ENCODE data around the gene BRICD5.

The BRICD5 gene

GRCh38 chr16:2234813-2235170, 24.1 kb upstream of the BRICD5 start:
- Histone ChIP-seq H3K9me3 (ENCODE audit: low read length) (no peaks in the 10 kb centered on the region), H3K27me3 (ENCODE audit: insufficient read depth, low read length) (no peaks in the 10 kb centered on the region), H3K36me3 (ENCODE audit: insufficient read depth, low read length) (peaks cover 71% of the 10 kb centered on the region), H3K4me1 (ENCODE audit: insufficient read depth, low read length) (no peaks in the 10 kb centered on the region), H2AFZ (ENCODE audit: low read depth, low read length) (no peak overlapping the region), H3K4me3 (ENCODE audit: low read length) (no peak overlapping the region)

DNA sequence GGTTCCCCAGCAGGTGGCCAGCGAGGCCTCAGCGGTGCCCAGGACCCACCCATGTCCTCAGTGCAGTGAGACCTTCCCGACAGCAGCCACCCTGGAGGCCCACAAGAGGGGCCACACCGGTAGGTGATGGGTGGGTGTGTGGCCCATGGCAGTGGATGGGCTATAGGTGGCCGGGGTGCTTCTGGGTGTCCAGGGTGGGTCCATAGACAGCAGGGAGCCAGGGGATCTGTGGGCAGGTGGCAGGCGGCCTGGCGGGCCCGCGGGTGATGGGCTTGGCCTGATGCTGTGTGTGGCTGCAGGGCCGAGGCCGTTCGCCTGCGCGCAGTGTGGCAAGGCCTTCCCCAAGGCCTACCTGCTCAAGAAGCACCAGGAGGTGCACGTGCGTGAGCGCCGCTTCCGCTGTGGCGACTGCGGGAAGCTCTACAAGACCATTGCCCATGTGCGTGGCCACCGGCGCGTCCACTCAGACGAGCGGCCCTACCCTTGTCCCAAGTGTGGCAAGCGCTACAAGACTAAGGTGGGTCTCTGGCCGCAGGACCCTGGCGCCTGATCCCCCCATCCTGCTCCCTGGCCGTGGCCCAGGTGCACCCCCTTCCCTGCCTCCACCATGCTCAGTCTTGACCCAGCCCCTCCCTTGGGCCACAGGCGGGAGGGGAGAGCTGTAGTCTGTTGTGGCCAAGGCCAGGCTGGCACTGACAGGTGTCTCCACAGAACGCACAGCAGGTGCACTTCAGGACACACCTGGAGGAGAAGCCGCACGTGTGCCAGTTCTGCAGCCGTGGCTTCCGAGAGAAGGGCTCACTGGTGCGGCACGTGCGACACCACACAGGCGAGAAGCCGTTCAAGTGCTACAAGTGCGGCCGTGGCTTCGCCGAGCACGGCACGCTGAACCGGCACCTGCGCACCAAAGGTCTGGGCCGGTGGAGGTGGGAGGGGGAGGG, 23.5 kb upstream of the BRICD5 start:
- peaks cover 71% of the 10 kb centered on the region for H3K36me3 ChIP-seq (ENCODE audit: insufficient read depth, low read length)

DNA sequence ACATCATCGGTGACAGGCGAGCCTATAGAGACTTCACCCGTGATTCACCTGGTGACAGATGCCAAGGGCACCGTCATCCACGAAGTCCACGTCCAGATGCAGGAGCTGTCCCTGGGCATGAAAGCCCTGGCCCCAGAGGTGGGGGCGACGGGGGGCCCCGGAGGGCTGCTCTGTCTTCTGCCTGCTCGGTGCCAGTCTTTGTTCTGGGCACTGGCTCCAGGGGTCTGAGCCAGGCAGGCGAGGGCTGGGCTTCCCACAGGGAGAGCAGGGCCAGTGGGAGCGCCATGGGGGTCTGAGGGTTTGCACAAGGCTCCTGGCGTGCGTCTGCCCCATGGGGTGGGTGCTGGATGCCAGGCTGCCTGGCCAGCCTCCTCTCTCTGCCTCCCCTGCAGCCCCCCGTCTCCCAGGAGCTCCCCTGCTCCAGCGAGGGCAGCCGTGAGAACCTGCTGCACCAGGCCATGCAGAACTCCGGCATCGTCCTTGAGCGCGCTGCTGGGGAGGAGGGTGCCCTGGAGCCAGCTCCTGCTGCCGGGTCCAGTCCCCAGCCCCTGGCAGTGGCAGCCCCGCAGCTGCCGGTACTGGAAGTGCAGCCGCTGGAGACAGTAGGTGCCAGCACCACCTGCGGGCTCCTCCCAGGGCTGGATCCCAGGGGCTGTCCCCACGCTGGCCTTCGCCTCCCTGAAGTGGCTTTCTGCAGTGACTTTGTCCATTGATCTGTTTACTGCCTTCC, 22.5 kb upstream of the BRICD5 start:
- H3K36me3 ChIP-seq (ENCODE audit: insufficient read depth, low read length) = peaks cover 74% of the 10 kb centered on the region

More for the DNA sequence above, 23.5 kb upstream of the BRICD5 start:
- no peaks in the 10 kb centered on the region for H3K4me1 ChIP-seq (ENCODE audit: insufficient read depth, low read length)
- H3K4me3 ChIP-seq (ENCODE audit: low read length) = no peak overlapping the region
- H3K9me3 ChIP-seq (ENCODE audit: low read length) = no peaks in the 10 kb centered on the region
- no peaks in the 10 kb centered on the region for H3K27me3 ChIP-seq (ENCODE audit: insufficient read depth, low read length)
- no peak overlapping the region for H2AFZ ChIP-seq (ENCODE audit: low read depth, low read length)

GRCh38 chr16:2232094-2232990, 21.7 kb upstream of the BRICD5 start:
- Histone ChIP-seq H3K4me3 (ENCODE audit: low read length) (no peak overlapping the region), H3K36me3 (ENCODE audit: insufficient read depth, low read length) (peaks cover 76% of the 10 kb centered on the region), H3K27me3 (ENCODE audit: insufficient read depth, low read length) (no peaks in the 10 kb centered on the region), H3K9me3 (ENCODE audit: low read length) (no peaks in the 10 kb centered on the region), H3K4me1 (ENCODE audit: insufficient read depth, low read length) (no peaks in the 10 kb centered on the region), H2AFZ (ENCODE audit: low read depth, low read length) (no peak overlapping the region)

More for the DNA sequence above, 22.5 kb upstream of the BRICD5 start:
- Histone ChIP-seq H3K27me3 (ENCODE audit: insufficient read depth, low read length) (no peaks in the 10 kb centered on the region), H3K4me1 (ENCODE audit: insufficient read depth, low read length) (no peaks in the 10 kb centered on the region), H2AFZ (ENCODE audit: low read depth, low read length) (no peak overlapping the region), H3K4me3 (ENCODE audit: low read length) (no peak overlapping the region), H3K9me3 (ENCODE audit: low read length) (no peaks in the 10 kb centered on the region)

GRCh38 chr16:2231016-2231931, 20.6 kb upstream of the BRICD5 start:
- no peaks in the 10 kb centered on the region for H3K27me3 ChIP-seq (ENCODE audit: insufficient read depth, low read length)
- H3K4me3 ChIP-seq (ENCODE audit: low read length) = no peak overlapping the region
- peaks cover 85% of the 10 kb centered on the region for H3K36me3 ChIP-seq (ENCODE audit: insufficient read depth, low read length)
- no peak overlapping the region for H2AFZ ChIP-seq (ENCODE audit: low read depth, low read length)
- H3K4me1 ChIP-seq (ENCODE audit: insufficient read depth, low read length) = no peaks in the 10 kb centered on the region
- H3K9me3 ChIP-seq (ENCODE audit: low read length) = no peaks in the 10 kb centered on the region

GRCh38 chr16:2230376-2230775, 19.7 kb upstream of the BRICD5 start:
- H2AFZ ChIP-seq (ENCODE audit: low read depth, low read length) = no peak overlapping the region
- H3K4me3 ChIP-seq (ENCODE audit: low read length) = no peak overlapping the region
- no peaks in the 10 kb centered on the region for H3K4me1 ChIP-seq (ENCODE audit: insufficient read depth, low read length)
- no peaks in the 10 kb centered on the region for H3K9me3 ChIP-seq (ENCODE audit: low read length)
- H3K27me3 ChIP-seq (ENCODE audit: insufficient read depth, low read length) = no peaks in the 10 kb centered on the region
- H3K36me3 ChIP-seq (ENCODE audit: insufficient read depth, low read length) = peaks cover 82% of the 10 kb centered on the region

DNA sequence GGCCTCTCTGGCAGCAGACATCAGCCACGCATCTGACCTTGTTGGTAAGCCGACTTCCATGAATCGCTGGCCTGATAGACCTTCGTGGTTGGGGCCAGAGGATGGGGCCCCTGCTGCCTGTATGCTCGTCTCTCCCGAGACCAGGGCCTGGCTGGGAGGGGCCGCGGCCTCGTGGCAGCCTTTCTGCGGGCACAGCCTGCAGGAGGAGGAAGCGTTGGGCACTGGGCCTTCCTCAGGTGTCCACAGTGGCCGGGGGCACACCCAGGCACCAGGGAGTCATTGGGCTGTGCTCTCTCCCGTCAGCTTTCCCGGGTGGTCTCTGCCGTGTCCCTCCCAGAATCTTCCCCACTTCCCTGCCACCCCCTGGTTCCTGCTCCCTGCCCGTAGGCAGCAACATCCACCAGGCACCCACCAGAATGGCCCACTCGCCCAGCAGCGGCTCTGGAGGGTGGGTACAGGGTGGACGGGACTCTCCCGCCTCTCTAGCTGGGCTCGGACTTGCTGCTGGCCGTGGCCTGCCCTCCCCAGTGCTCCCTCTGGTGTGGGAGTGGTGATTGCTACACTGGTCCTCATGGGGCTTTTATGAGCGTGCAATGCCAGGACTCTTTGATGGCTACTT, 19.1 kb upstream of the BRICD5 start:
- Histone ChIP-seq H3K4me3 (ENCODE audit: low read length) (no peak overlapping the region), H3K27me3 (ENCODE audit: insufficient read depth, low read length) (no peaks in the 10 kb centered on the region), H3K4me1 (ENCODE audit: insufficient read depth, low read length) (peaks cover 4% of the 10 kb centered on the region), H3K9me3 (ENCODE audit: low read length) (no peaks in the 10 kb centered on the region), H2AFZ (ENCODE audit: low read depth, low read length) (no peak overlapping the region), H3K36me3 (ENCODE audit: insufficient read depth, low read length) (peaks cover 77% of the 10 kb centered on the region)

- H2AFZ ChIP-seq (ENCODE audit: low read depth, low read length) = no peak overlapping the region
- no peak overlapping the region for H3K4me3 ChIP-seq (ENCODE audit: low read length)
- peaks cover 70% of the 10 kb centered on the region for H3K36me3 ChIP-seq (ENCODE audit: insufficient read depth, low read length)
- no peaks in the 10 kb centered on the region for H3K27me3 ChIP-seq (ENCODE audit: insufficient read depth, low read length)
- H3K4me1 ChIP-seq (ENCODE audit: insufficient read depth, low read length) = peaks cover 11% of the 10 kb centered on the region
- H3K9me3 ChIP-seq (ENCODE audit: low read length) = no peaks in the 10 kb centered on the region
Measured at GRCh38 chr16:2229091-2229490, 18.4 kb upstream of the BRICD5 start.

DNA sequence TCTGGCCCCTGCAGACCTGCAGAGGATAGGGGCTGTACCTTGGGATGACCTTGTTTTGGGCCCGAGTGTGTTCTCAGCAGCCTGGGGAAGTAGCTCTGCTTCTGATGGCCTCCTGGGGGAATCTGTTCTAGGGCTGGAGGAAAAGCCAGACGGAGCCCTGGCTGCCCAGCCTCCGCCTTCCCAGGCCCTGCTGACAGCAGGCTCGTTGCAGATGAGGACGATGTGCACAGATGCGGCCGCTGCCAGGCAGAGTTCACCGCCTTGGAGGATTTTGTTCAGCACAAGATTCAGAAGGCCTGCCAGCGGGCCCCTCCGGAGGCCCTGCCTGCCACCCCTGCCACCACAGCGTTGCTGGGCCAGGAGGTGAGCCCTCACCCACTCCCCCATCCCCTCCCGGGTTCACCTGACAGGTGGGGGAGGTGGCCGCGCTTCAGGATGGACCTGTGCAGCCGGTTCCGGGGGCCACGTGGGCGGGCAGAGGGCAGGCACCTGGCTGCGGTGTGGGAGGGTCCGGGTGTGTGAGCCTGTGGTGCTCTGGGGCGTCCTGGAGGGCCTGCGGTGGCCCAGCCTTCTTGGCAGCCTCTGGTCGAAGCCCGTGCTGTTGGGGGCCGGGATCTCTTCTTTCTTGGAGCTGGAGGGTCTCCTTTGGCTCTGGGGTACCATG, 17.6 kb upstream of the BRICD5 start:
- peaks cover 62% of the 10 kb centered on the region for H3K36me3 ChIP-seq (ENCODE audit: insufficient read depth, low read length)
- no peaks in the 10 kb centered on the region for H3K27me3 ChIP-seq (ENCODE audit: insufficient read depth, low read length)
- H2AFZ ChIP-seq (ENCODE audit: low read depth, low read length) = no peak overlapping the region
- peaks cover 12% of the 10 kb centered on the region for H3K4me1 ChIP-seq (ENCODE audit: insufficient read depth, low read length)
- no peak overlapping the region for H3K4me3 ChIP-seq (ENCODE audit: low read length)
- H3K9me3 ChIP-seq (ENCODE audit: low read length) = no peaks in the 10 kb centered on the region

GRCh38 chr16:2226918-2227317, 16.3 kb upstream of the BRICD5 start:
- Histone ChIP-seq H3K4me3 (ENCODE audit: low read length) (no peak overlapping the region), H3K36me3 (ENCODE audit: insufficient read depth, low read length) (peaks cover 50% of the 10 kb centered on the region), H3K9me3 (ENCODE audit: low read length) (no peaks in the 10 kb centered on the region), H2AFZ (ENCODE audit: low read depth, low read length) (no peak overlapping the region), H3K27me3 (ENCODE audit: insufficient read depth, low read length) (no peaks in the 10 kb centered on the region), H3K4me1 (ENCODE audit: insufficient read depth, low read length) (peaks cover 12% of the 10 kb centered on the region)

DNA sequence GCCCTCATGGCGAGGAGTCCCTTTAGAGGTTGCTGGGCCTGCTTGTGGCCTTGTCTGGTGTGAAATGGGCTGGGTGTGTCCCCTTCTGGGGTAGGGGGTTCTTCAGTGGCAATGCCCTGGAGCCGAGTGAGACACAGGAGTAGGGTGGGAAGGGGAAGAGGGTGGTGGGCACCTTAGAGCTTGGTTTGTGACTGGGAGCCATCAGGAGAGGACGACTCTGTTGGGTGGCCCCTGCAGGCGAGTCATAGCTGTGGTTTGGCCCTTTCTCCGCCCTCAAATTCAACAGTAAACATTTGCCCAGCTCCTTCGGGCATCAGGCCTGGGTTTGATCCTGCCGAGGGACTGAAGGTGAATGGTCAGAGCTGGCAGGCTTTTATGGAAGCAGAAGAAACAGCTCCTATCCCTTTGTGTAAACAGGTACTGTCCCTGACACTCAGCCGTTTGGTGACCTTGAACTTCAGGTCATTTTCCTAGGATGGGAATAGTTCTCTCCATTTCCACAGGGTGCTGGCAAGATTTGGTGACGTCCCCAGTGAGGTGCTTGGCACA, 15.7 kb upstream of the BRICD5 start:
- H3K9me3 ChIP-seq (ENCODE audit: low read length) = no peaks in the 10 kb centered on the region
- H3K4me3 ChIP-seq (ENCODE audit: low read length) = no peak overlapping the region
- peaks cover 44% of the 10 kb centered on the region for H3K36me3 ChIP-seq (ENCODE audit: insufficient read depth, low read length)
- H2AFZ ChIP-seq (ENCODE audit: low read depth, low read length) = no peak overlapping the region
- H3K27me3 ChIP-seq (ENCODE audit: insufficient read depth, low read length) = no peaks in the 10 kb centered on the region
- H3K4me1 ChIP-seq (ENCODE audit: insufficient read depth, low read length) = peaks cover 12% of the 10 kb centered on the region
